ENCODE results near the gene GALNT10. TPM values are rescaled to one million over a fixed set of nuclear protein-coding genes. Genes with fewer than 3 reads are reported as not detected.

Gene GALNT10
- total and polyA plus RNA-seq, 9 of the 15 experiments (the other 6 are each of a cell fraction or from before 2014, with no cell fraction given), result 4.6 to 37.1 (median 13.3) TPM

GRCh38 chr5:154242442-154242841 is 51.9 kb downstream of the GALNT10 start:
- CTCF ChIA-PET (ENCODE audit: low intra/inter-chr PET ratio), result no interaction called here
- no peaks in the 10 kb centered on the region for H3K36me3 ChIP-seq (ENCODE audit: control insufficient read depth, insufficient read depth, low read length)
- FAIRE-seq, result no peak
- BruUV-seq (replicated peaks), result no TSS peak
- 45% methylated on average over 1 of the region's 1 CpG for WGBS (ENCODE audit: insufficient coverage, low coverage, missing lambda C conversion rate)
- H3K4me3 ChIP-seq, result no peak overlapping the region
- H3K9ac ChIP-seq (ENCODE audit: insufficient read depth in 1 of 2, low read depth in 2 of 2, low read length in 2 of 2), result no peak overlapping the region
- no peaks in the 10 kb centered on the region for H3K27me3 ChIP-seq (ENCODE audit: control insufficient read depth in 2 of 2, insufficient read depth in 2 of 2, low read length in 2 of 2)
- no peaks in the 10 kb centered on the region; the same call in 2 of the 3 replicates for H3K79me2 ChIP-seq (ENCODE audit: control insufficient read depth, insufficient read depth, low read length)
- H3K9me3 ChIP-seq (replicated peaks; ENCODE audit: control insufficient read depth, insufficient read depth, low read depth, low read length), result no peaks in the 10 kb centered on the region
- no peak overlapping the region for H3K27ac ChIP-seq (ENCODE audit: extremely low read depth, low read depth, low read length)
- H2AFZ ChIP-seq (ENCODE audit: low read depth, low read length), result no peak overlapping the region
- POLR2A ChIA-PET, result interaction anchor here (0.6 to 1.2 kb wide), 4 partner anchors 10 to 40 kb away, joined by 3 read pairs; no protein-coding TSS in a partner anchor
- TF ChIP-seq HNRNPL (IDR thresholded peaks at IDR 0.05; ENCODE audit: low read depth, low read length), result no peak
- TF ChIP-seq ETV5 (CRISPR knock-in tag; IDR thresholded peaks at IDR 0.05; ENCODE audit: low read depth), result no peak
- no peak for TF ChIP-seq PPARD (CRISPR knock-in tag; IDR thresholded peaks at IDR 0.05)
- TF ChIP-seq PHF21A (IDR thresholded peaks at IDR 0.05; ENCODE audit: borderline replicate concordance, low read depth), result no peak
- TF ChIP-seq HES1 (IDR thresholded peaks at IDR 0.05; ENCODE audit: low read depth), result no peak
- no peak overlapping the region for H3K4me2 ChIP-seq (ENCODE audit: insufficient read depth, low read length)
- no peaks in the 10 kb centered on the region for H4K20me1 ChIP-seq (replicated peaks; ENCODE audit: control insufficient read depth, insufficient read depth, low read length)
- H3K9me1 ChIP-seq (ENCODE audit: control insufficient read depth, insufficient read depth, low read length), result no peaks in the 10 kb centered on the region
- ATAC-seq, result no peak
- H3K4me1 ChIP-seq (replicated peaks in 1 of 2; ENCODE audit: control insufficient read depth in 2 of 2, insufficient read depth in 2 of 2, low read length in 2 of 2), result peaks cover 0 to 5% of the 10 kb centered on the region in 2 experiments; a peak in 2 of 5 replicates
- in situ Hi-C loops (cut with MboI) (no loop called here), intact Hi-C loops (cut with micrococcal nuclease) (no loop called here)
- no peak for DNase-seq (ENCODE audit: extremely low read depth in 1 of 4, low spot score in 3 of 4)

GRCh38 chr5:154242964-154243376 is 52.4 kb downstream of the GALNT10 start:
- Histone ChIP-seq H3K36me3 (ENCODE audit: control insufficient read depth, insufficient read depth, low read length) (no peaks in the 10 kb centered on the region), H3K9ac (ENCODE audit: insufficient read depth in 1 of 2, low read depth in 2 of 2, low read length in 2 of 2) (no peak overlapping the region), H3K4me1 (replicated peaks in 1 of 2; ENCODE audit: control insufficient read depth in 2 of 2, insufficient read depth in 2 of 2, low read length in 2 of 2) (peaks cover 0 to 5% of the 10 kb centered on the region in 2 experiments; a peak in 2 of 5 replicates), H3K27me3 (ENCODE audit: control insufficient read depth in 2 of 2, insufficient read depth in 2 of 2, low read length in 2 of 2) (no peaks in the 10 kb centered on the region), H3K27ac (ENCODE audit: extremely low read depth, low read depth, low read length) (no peak overlapping the region), H3K9me3 (replicated peaks; ENCODE audit: control insufficient read depth, insufficient read depth, low read depth, low read length) (no peaks in the 10 kb centered on the region), H3K79me2 (ENCODE audit: control insufficient read depth, insufficient read depth, low read length) (no peaks in the 10 kb centered on the region; the same call in 2 of the 3 replicates), H3K9me1 (ENCODE audit: control insufficient read depth, insufficient read depth, low read length) (no peaks in the 10 kb centered on the region), H2AFZ (ENCODE audit: low read depth, low read length) (no peak overlapping the region), H3K4me2 (ENCODE audit: insufficient read depth, low read length) (no peak overlapping the region), H4K20me1 (replicated peaks; ENCODE audit: control insufficient read depth, insufficient read depth, low read length) (no peaks in the 10 kb centered on the region), H3K4me3 (no peak overlapping the region)
- in situ Hi-C loops (cut with MboI) (no loop called here), intact Hi-C loops (cut with micrococcal nuclease) (no loop called here)
- POLR2A ChIA-PET, result interaction anchor here (0.6 to 1.2 kb wide), 3 partner anchors 10 to 40 kb away, joined by 3 read pairs; no protein-coding TSS in a partner anchor
- no TSS peak for BruUV-seq (replicated peaks)
- no peak for ATAC-seq
- WGBS (ENCODE audit: insufficient coverage, low coverage, missing lambda C conversion rate), result 0% methylated on average over 1 of the region's 1 CpG
- CTCF ChIA-PET (ENCODE audit: low intra/inter-chr PET ratio), result no interaction called here
- no peak for DNase-seq (ENCODE audit: extremely low read depth in 1 of 4, low spot score in 3 of 4)
- peak; percentile 63 for TF ChIP-seq RBM25 (IDR thresholded peaks at IDR 0.05; ENCODE audit: low read depth, low read length, severe bottlenecking)
- peak; percentile 33; the same call in 1 of the 2 replicates for TF ChIP-seq BCOR (IDR thresholded peaks at IDR 0.05)
- TF ChIP-seq MEF2A (IDR thresholded peaks at IDR 0.05; ENCODE audit: control insufficient read depth, low read depth, low read length), result no peak
- TF ChIP-seq KDM1A (IDR thresholded peaks at IDR 0.05), result peak in 1 of 2 experiments; percentile 40; a peak in 1 of 4 replicates
- peak; percentile 79 for TF ChIP-seq ZFP36 (IDR thresholded peaks at IDR 0.05; ENCODE audit: low read depth, low read length, partially characterized antibody)
- no peak for FAIRE-seq

Measured in K562 (cell line).